ENCODE measurements around the gene WDTC1. TPM values are rescaled to one million over a fixed set of nuclear protein-coding genes. Genes with fewer than 3 reads are reported as not detected.
A peak's percentile ranks its signal among the peaks of the same experiment; 100 is the strongest.

WDTC1 gene
- total RNA-seq, 1 donor from 2014 or later: 36.2 TPM

DNA sequence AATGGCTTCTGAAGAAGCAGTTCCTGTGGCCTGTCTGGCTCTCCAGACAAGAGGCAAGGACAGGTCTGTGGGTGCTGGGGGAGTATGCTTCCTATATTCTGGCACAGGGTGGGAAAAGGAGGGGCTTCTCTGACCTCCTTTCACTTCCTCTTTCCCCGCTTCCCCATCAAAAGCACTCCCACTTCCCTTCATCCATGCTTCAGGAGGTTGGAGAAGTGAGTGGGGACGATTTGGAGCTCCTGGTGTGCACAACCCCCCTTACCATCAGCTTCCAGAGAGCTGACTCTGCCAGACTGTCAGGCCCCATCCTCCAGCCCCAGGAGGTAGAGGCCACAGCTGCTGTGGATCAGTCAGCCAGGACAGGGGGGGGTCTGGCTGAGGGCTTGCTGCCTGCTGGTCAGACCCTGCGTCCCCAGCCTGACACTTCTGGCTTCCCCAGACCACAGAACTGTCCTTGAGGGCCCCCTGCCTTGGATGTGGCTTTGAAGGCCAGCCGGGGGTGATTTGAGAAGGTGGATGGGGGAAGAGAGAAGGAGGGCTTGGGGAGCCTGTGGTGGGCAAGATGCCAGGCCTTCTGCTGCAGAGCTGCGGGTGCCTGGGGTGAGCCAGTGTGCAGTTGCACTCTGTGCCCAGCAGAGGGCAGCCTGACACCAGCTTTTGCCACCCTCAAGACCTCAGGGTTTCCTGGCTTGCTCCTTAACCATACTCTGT, 66.1 kb downstream of the WDTC1 start:
- Histone ChIP-seq H3K4me3 (no peak overlapping the region), H3K36me3 (peaks cover 51 to 63% of the 10 kb centered on the region in 2 donors), H3K27me3 (no peaks in the 10 kb centered on the region), H3K27ac (peak overlapping the region; percentile 67 to 71), H3K4me1 (peaks cover 0 to 15% of the 10 kb centered on the region in 2 donors), H3K9me3 (no peaks in the 10 kb centered on the region)
- intact Hi-C loops (cut with DNase I): loop anchor here (1.0 to 2.0 kb wide), 2 partner anchors 95 to 304 kb away; partner anchors contain the start of gene AHDC1
- TF ChIP-seq, protein P1, sequence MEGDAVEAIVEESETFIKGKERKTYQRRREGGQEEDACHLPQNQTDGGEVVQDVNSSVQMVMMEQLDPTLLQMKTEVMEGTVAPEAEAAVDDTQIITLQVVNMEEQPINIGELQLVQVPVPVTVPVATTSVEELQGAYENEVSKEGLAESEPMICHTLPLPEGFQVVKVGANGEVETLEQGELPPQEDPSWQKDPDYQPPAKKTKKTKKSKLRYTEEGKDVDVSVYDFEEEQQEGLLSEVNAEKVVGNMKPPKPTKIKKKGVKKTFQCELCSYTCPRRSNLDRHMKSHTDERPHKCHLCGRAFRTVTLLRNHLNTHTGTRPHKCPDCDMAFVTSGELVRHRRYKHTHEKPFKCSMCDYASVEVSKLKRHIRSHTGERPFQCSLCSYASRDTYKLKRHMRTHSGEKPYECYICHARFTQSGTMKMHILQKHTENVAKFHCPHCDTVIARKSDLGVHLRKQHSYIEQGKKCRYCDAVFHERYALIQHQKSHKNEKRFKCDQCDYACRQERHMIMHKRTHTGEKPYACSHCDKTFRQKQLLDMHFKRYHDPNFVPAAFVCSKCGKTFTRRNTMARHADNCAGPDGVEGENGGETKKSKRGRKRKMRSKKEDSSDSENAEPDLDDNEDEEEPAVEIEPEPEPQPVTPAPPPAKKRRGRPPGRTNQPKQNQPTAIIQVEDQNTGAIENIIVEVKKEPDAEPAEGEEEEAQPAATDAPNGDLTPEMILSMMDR (IDR thresholded peaks at IDR 0.05): peak; percentile 98 to 99 (median 99)
- peak; percentile 46 to 88 for DNase-seq (ENCODE audit: low spot score in 2 of 2)

DNA sequence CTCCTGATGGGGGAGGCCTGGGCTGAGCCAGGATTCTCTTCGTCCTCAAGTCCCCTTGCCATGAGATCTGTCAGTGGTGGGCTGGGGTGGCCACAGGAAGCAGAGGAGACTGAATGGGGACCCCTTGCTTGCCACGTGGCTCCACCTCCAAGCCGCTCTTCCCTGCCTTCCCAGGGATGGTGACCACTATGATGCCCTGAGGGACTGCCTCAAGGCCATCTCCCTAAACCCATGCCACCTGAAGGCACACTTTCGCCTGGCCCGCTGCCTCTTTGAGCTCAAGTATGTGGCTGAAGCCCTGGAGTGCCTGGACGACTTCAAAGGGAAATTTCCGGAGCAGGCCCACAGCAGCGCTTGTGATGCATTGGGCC, 66.6 kb downstream of the WDTC1 start:
- H3K36me3 ChIP-seq: peaks cover 48 to 59% of the 10 kb centered on the region in 2 donors

DNA sequence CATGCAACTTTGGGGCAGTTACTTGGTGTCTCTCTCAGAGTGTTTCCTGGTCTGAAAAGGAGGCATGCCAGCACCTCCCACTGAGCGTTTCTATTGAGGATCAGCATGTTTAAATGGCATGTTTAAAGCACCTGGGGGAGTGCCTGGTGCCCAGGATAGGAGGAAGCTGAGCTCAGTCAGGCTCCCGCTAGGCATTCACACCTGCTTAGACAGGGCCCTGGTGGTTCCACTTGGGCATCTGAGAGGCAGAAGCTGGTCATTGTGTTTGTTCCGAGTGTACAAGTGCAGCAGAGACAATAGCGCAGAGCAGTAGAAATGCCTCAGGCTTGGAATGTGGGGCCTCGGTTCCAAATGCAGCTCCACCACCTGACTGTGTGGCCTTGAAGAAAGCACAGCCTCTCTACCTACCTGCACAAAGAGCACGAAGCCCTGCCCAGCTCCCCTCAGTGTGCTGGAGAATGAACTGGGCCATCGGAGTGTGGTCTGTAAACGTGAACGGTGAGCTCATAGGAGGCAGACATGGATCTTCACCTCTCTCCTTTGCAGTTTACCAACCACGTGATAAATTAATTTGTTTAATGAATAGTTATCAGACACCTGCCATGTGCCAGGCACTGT, 67.3 kb downstream of the WDTC1 start:
- TF ChIP-seq, protein P1 (IDR thresholded peaks at IDR 0.05): no peak
- Histone ChIP-seq H3K4me3 (no peak overlapping the region), H3K9me3 (no peaks in the 10 kb centered on the region), H3K27ac (no peak overlapping the region), H3K36me3 (peaks cover 49 to 57% of the 10 kb centered on the region in 2 donors), H3K27me3 (no peaks in the 10 kb centered on the region), H3K4me1 (peaks cover 0 to 15% of the 10 kb centered on the region in 2 donors)
- intact Hi-C loops (cut with DNase I): loop anchor here (1.0 to 2.0 kb wide), 2 partner anchors 94 to 303 kb away; partner anchors contain the start of gene AHDC1
- DNase-seq (ENCODE audit: low spot score in 2 of 2): no peak

More for the DNA sequence above, 66.6 kb downstream of the WDTC1 start:
- Histone ChIP-seq H3K9me3 (no peaks in the 10 kb centered on the region), H3K27ac (no peak overlapping the region), H3K27me3 (no peaks in the 10 kb centered on the region), H3K4me1 (peaks cover 0 to 15% of the 10 kb centered on the region in 2 donors), H3K4me3 (no peak overlapping the region)
- TF ChIP-seq, protein P1 (IDR thresholded peaks at IDR 0.05): no peak
- no peak for DNase-seq (ENCODE audit: low spot score in 2 of 2)
- intact Hi-C loops (cut with DNase I): loop anchor here (1.0 to 2.0 kb wide), 2 partner anchors 94 to 304 kb away; partner anchors contain the start of gene AHDC1

DNA sequence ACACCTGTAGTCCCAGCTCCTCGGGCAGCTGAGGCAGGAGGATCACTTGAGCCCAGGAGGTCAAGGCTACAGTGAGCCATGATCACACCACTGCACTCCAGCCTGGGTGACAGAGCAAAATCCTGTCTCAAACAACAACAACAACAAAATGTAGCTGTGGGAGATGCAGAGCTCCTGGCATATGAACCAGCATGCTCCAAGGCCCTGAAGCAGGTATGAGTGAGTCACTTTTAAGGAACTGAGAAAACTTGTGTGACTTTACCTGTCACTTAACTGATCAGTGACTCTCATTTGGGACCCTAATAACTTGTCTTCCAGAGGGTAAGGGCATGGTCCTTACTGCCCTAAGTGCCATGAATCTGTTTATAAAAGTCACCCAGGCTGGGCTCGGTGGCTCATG, 68.2 kb downstream of the WDTC1 start:
- Histone ChIP-seq H3K4me3 (no peak overlapping the region), H3K27ac (no peak overlapping the region), H3K4me1 (peaks cover 0 to 15% of the 10 kb centered on the region in 2 donors), H3K36me3 (peaks cover 43 to 55% of the 10 kb centered on the region in 2 donors), H3K27me3 (no peaks in the 10 kb centered on the region), H3K9me3 (no peaks in the 10 kb centered on the region)
- no peak for DNase-seq (ENCODE audit: low spot score in 2 of 2)
- TF ChIP-seq, protein P1 (IDR thresholded peaks at IDR 0.05): no peak
- intact Hi-C loops (cut with DNase I): no loop called here

DNA sequence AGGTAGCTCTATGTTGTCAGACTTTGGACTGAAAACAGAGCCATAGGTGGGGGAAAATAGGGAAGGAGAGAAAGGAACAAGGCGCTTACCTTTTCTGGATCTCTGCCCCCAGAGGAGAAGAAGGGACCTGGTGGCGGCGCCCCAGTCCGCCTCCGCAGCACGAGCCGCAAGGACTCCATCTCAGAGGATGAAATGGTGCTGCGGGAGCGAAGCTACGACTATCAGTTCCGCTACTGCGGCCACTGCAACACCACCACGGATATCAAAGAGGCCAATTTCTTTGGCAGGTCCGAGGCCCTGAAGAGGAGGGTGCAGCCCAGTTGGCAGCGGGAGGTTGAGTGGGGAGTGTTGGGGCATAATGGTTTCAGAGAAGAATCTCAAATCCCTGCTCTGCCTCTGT, 69.1 kb downstream of the WDTC1 start:
- H3K36me3 ChIP-seq: peaks cover 35 to 52% of the 10 kb centered on the region in 2 donors
- intact Hi-C loops (cut with DNase I): no loop called here
- H3K4me3 ChIP-seq: no peak overlapping the region
- H3K27me3 ChIP-seq: no peaks in the 10 kb centered on the region
- no peak overlapping the region for H3K27ac ChIP-seq
- no peaks in the 10 kb centered on the region for H3K9me3 ChIP-seq
- peaks cover 0 to 15% of the 10 kb centered on the region in 2 donors for H3K4me1 ChIP-seq
- TF ChIP-seq, protein P1 (IDR thresholded peaks at IDR 0.05): no peak
- no peak for DNase-seq (ENCODE audit: low spot score in 2 of 2)
